Measurements from ENCODE around the gene LIMK1.

The LIMK1 gene

GRCh38 chr7:74071121-74071520 is 12.5 kb upstream of the LIMK1 start:
- Histone ChIP-seq H3K79me2 (ENCODE audit: low read length) (no peaks in the 10 kb centered on the region), H3F3A (ENCODE audit: insufficient read depth, low read length) (no peaks in the 10 kb centered on the region), H3K9me3 (replicated peaks; ENCODE audit: insufficient read depth, low read length) (no peaks in the 10 kb centered on the region), H3K4me3 (ENCODE audit: low read length) (no peak overlapping the region), H3K4me2 (ENCODE audit: low read depth, low read length) (no peak overlapping the region), H3K27me3 (replicated peaks; ENCODE audit: insufficient read depth, low read length) (no peaks in the 10 kb centered on the region), H2AFZ (ENCODE audit: low read length) (no peak overlapping the region), H4K20me1 (ENCODE audit: insufficient read depth, low read length) (no peaks in the 10 kb centered on the region), H3K9me2 (replicated peaks; ENCODE audit: insufficient read depth, low read length) (no peaks in the 10 kb centered on the region), H3K9ac (ENCODE audit: low read length) (no peak overlapping the region), H3K36me3 (replicated peaks; ENCODE audit: insufficient read depth, low read length) (no peaks in the 10 kb centered on the region), H3K4me1 (ENCODE audit: low read length) (no peaks in the 10 kb centered on the region), H3K27ac (ENCODE audit: low read length) (no peak overlapping the region)
- DNase-seq = no peak
- TF ChIP-seq CTCF (IDR thresholded peaks at IDR 0.05; ENCODE audit: low read length) (no peak), EZH2 (optimal IDR thresholded peaks at IDR 0.05; ENCODE audit: low read depth, low read length) (no peak), EZH2phosphoT487 (IDR thresholded peaks at IDR 0.05; ENCODE audit: low read length) (no peak)

- Histone ChIP-seq H3K4me1 (ENCODE audit: low read length) (no peaks in the 10 kb centered on the region), H3K9ac (ENCODE audit: low read length) (no peak overlapping the region), H3F3A (ENCODE audit: insufficient read depth, low read length) (no peaks in the 10 kb centered on the region), H3K9me3 (replicated peaks; ENCODE audit: insufficient read depth, low read length) (no peaks in the 10 kb centered on the region), H3K36me3 (replicated peaks; ENCODE audit: insufficient read depth, low read length) (no peaks in the 10 kb centered on the region), H3K27me3 (replicated peaks; ENCODE audit: insufficient read depth, low read length) (no peaks in the 10 kb centered on the region), H3K9me2 (replicated peaks; ENCODE audit: insufficient read depth, low read length) (no peaks in the 10 kb centered on the region), H3K79me2 (ENCODE audit: low read length) (no peaks in the 10 kb centered on the region), H3K4me3 (ENCODE audit: low read length) (no peak overlapping the region), H3K27ac (ENCODE audit: low read length) (no peak overlapping the region), H3K4me2 (ENCODE audit: low read depth, low read length) (no peak overlapping the region), H2AFZ (ENCODE audit: low read length) (no peak overlapping the region), H4K20me1 (ENCODE audit: insufficient read depth, low read length) (no peaks in the 10 kb centered on the region)
- TF ChIP-seq EZH2phosphoT487 (IDR thresholded peaks at IDR 0.05; ENCODE audit: low read length) (no peak), EZH2 (optimal IDR thresholded peaks at IDR 0.05; ENCODE audit: low read depth, low read length) (no peak), CTCF (IDR thresholded peaks at IDR 0.05; ENCODE audit: low read length) (no peak)
- no peak for DNase-seq
Observed at GRCh38 chr7:74074770-74075169, 8.8 kb upstream of the LIMK1 start.

GRCh38 chr7:74078461-74078860 is 5.1 kb upstream of the LIMK1 start:
- Histone ChIP-seq H3K27ac (ENCODE audit: low read length) (no peak overlapping the region), H3K4me2 (ENCODE audit: low read depth, low read length) (no peak overlapping the region), H3F3A (ENCODE audit: insufficient read depth, low read length) (no peaks in the 10 kb centered on the region), H4K20me1 (ENCODE audit: insufficient read depth, low read length) (no peaks in the 10 kb centered on the region), H3K36me3 (replicated peaks; ENCODE audit: insufficient read depth, low read length) (no peaks in the 10 kb centered on the region), H3K9me2 (replicated peaks; ENCODE audit: insufficient read depth, low read length) (no peaks in the 10 kb centered on the region), H3K9ac (ENCODE audit: low read length) (no peak overlapping the region), H3K4me3 (ENCODE audit: low read length) (no peak overlapping the region), H3K79me2 (ENCODE audit: low read length) (no peaks in the 10 kb centered on the region), H2AFZ (ENCODE audit: low read length) (no peak overlapping the region), H3K4me1 (ENCODE audit: low read length) (no peaks in the 10 kb centered on the region), H3K9me3 (replicated peaks; ENCODE audit: insufficient read depth, low read length) (no peaks in the 10 kb centered on the region), H3K27me3 (replicated peaks; ENCODE audit: insufficient read depth, low read length) (no peaks in the 10 kb centered on the region)
- TF ChIP-seq EZH2 (optimal IDR thresholded peaks at IDR 0.05; ENCODE audit: low read depth, low read length) (no peak), EZH2phosphoT487 (IDR thresholded peaks at IDR 0.05; ENCODE audit: low read length) (no peak), CTCF (IDR thresholded peaks at IDR 0.05; ENCODE audit: low read length) (no peak)
- no peak for DNase-seq
